HepG2 (cell line): ENCODE measurements around the gene SMIM44. TPM values are rescaled to one million over a fixed set of nuclear protein-coding genes. Genes with fewer than 3 reads are reported as not detected.

ENCODE experiments used
- ATAC-seq: fragments of 200-7000 bp; cut with Tn5 transposase; 3 replicates; pipeline ENCODE4 v1.9.1; 2020; ENCODE audit warnings: mild to moderate bottlenecking, moderate library complexity
- BruUV-seq: library from RNA; stranded (reverse); fragments of 400-500 nt; replicated peaks from 2 replicates; lab custom pipeline; 2021; lab: Mats Ljungman, UMichigan
- CTCF ChIA-PET: fragments of 300-600 bp; formaldehyde crosslinking; extraction: SDS; loops from one replicate; lab custom pipeline; 2021; ENCODE audit warnings: low total read pairs, inconsistent platforms, low intra/inter-chr PET ratio; lab: Yijun Ruan, JAX
- POLR2A ChIA-PET: fragments of 350-600 bp; sonication (Branson Sonifier 250); formaldehyde crosslinking; loops from one replicate; lab custom pipeline; 2020; ENCODE audit warnings: antibody characterized with exemption, inconsistent platforms; lab: Yijun Ruan, JAX
- DNase-seq: peaks from one replicate; pipeline ENCODE4 v3.0.0-alpha.2; 2015; ENCODE audit warnings: low spot score
- FAIRE-seq: peaks from 3 replicates; lab custom pipeline; 2011; peaks lifted over from hg19 to GRCh38; lab: Jason Lieb, UNC
- H2AFZ ChIP-seq: one replicate; pipeline ENCODE4 v1.6.1; 2011; ENCODE audit warnings: low read length, inconsistent platforms
- H3K27ac ChIP-seq: fragments of 300-600 bp; 3 replicates; pipeline ENCODE4 v1.8.0; 2011; ENCODE audit warnings: mixed run types, mild to moderate bottlenecking, mixed read lengths, low read length, inconsistent platforms; ENCODE audit not compliant: insufficient read depth; ENCODE audit errors: extremely low read length
- H3K27me3 ChIP-seq, 2 experiments: fragments of 200-600 bp in 1 of 2; 2 replicates in 1 of 2; 3 replicates in 1 of 2; pipeline versions ENCODE4 v1.6.0 to v1.8.0; 2011; ENCODE audit warnings: low read length in 2 of 2, mild to moderate bottlenecking in 2 of 2, moderate library complexity in 2 of 2, inconsistent platforms in 1 of 2; ENCODE audit not compliant: insufficient read depth in 2 of 2, control insufficient read depth in 1 of 2
- H3K36me3 ChIP-seq, 2 experiments: fragments of 200-600 bp in 1 of 2; replicated peaks in 1 of 2; 2 replicates in 1 of 2; 3 replicates in 1 of 2; pipeline versions ENCODE4 v1.5.1 to v1.8.0; 2011; ENCODE audit warnings: low read length in 2 of 2, inconsistent platforms in 1 of 2; ENCODE audit not compliant: insufficient read depth in 2 of 2, control insufficient read depth in 1 of 2
- H3K4me1 ChIP-seq: 2 replicates; pipeline ENCODE4 v1.5.1; 2012; ENCODE audit warnings: low read length, inconsistent platforms; ENCODE audit not compliant: insufficient read depth
- H3K4me2 ChIP-seq: 2 replicates; pipeline ENCODE4 v1.6.0; 2011; ENCODE audit warnings: low read depth, low read length, inconsistent platforms
- H3K4me3 ChIP-seq, 3 experiments: fragments of 200-600 bp in 1 of 3; sonication (generic), shearing (Covaris generic) in 1 of 3; replicated peaks in 1 of 3; 2 replicates each; pipeline ENCODE4 v1.5.1; 2011 to 2016; ENCODE audit warnings: low read length in 3 of 3, inconsistent platforms in 2 of 3, low read depth in 2 of 3, mild to moderate bottlenecking in 2 of 3, control low read depth in 1 of 3, mixed read lengths in 1 of 3; ENCODE audit not compliant: insufficient read depth in 1 of 3
- H3K79me2 ChIP-seq: one replicate; pipeline ENCODE4 v1.6.1; 2011; ENCODE audit warnings: low read length, inconsistent platforms; ENCODE audit not compliant: insufficient read depth
- H3K9ac ChIP-seq: 2 replicates; pipeline ENCODE4 v1.6.0; 2011; ENCODE audit warnings: mild to moderate bottlenecking, low read depth, low read length, inconsistent platforms; ENCODE audit not compliant: insufficient read depth
- H3K9me3 ChIP-seq: 2 replicates; pipeline ENCODE4 v1.5.1; 2012; ENCODE audit warnings: mild to moderate bottlenecking, low read length
- H4K20me1 ChIP-seq: 2 replicates; pipeline ENCODE4 v1.6.0; 2011; ENCODE audit warnings: inconsistent platforms, mild to moderate bottlenecking, low read length, moderate library complexity; ENCODE audit not compliant: insufficient read depth
- HDAC2 ChIP-seq: sonication (generic); formaldehyde crosslinking; IDR thresholded peaks from 2 replicates; pipeline ENCODE4 v1.4.0; 2020; ENCODE audit warnings: missing genetic modification reagents
- NFRKB ChIP-seq: fragments of 450-650 bp; IDR thresholded peaks from 2 replicates; pipeline ENCODE4 v1.6.1; 2017
- PHF8 ChIP-seq: sonication (generic); formaldehyde crosslinking; IDR thresholded peaks from 2 replicates; pipeline ENCODE4 v1.5.0; 2020; ENCODE audit warnings: missing genetic modification reagents
- RBAK ChIP-seq: sonication (generic); formaldehyde crosslinking; IDR thresholded peaks from 2 replicates; pipeline ENCODE4 v1.5.1; 2020; ENCODE audit warnings: mild to moderate bottlenecking, missing genetic modification reagents
- TEAD3 ChIP-seq: optimal IDR thresholded peaks from 2 replicates; pipeline ENCODE3; 2016; ENCODE audit warnings: borderline replicate concordance
- ZFX ChIP-seq: sonication (generic); formaldehyde crosslinking; IDR thresholded peaks from 2 replicates; pipeline ENCODE4 v1.4.0; 2020; ENCODE audit warnings: mild to moderate bottlenecking, low read depth, missing genetic modification reagents, moderate library complexity
- ZFY ChIP-seq: sonication (generic); formaldehyde crosslinking; IDR thresholded peaks from 2 replicates; pipeline ENCODE4 v1.4.0; 2020; ENCODE audit warnings: missing genetic modification reagents
- ZNF33B ChIP-seq: sonication (generic); formaldehyde crosslinking; IDR thresholded peaks from 2 replicates; pipeline ENCODE4 v1.5.1; 2020; ENCODE audit warnings: mild to moderate bottlenecking, missing genetic modification reagents
- WGBS: methylation state at CpG from one replicate; pipeline ENCODE4 v1.1.6; 2017; ENCODE audit warnings: low lambda C conversion rate; 5-methylcytosine and 5-hydroxymethylcytosine counted together
- in situ Hi-C: cut with HindIII; loops from 2 replicates; pipeline ENCODE4 v1.10.0; 2017; ENCODE audit warnings: low pct_unique_long_range_greater_than_20kb; ENCODE audit not compliant: extremely low pct_ligation_motif_present
- intact Hi-C: fragments of 100-400 bp; cut with micrococcal nuclease; formaldehyde crosslinking; loops from one replicate; pipeline ENCODE4 v1.10.0; 2022; ENCODE audit not compliant: unreplicated experiment
- polyA plus RNA-seq, 8 experiments: library from polyadenylated mRNA; depleted of rRNA in 3 of 8; stranded (reverse) in 7 of 8; unstranded in 1 of 8; fragments of >200 nt; fragmentation: Illumina TruSeq in 4 of 8; extraction: Trizol in 4 of 8; gene quantifications; 2 replicates each; pipeline versions ENCODE4 v1.2.1 to v1.2.3, GENCODE V29; 2011 to 2016; ENCODE audit warnings: low read depth in 4 of 8, missing spikeins in 1 of 8, mixed read lengths in 1 of 8; ENCODE audit not compliant: insufficient read depth in 1 of 8
- total RNA-seq, 5 experiments: library from RNA; depleted of rRNA; stranded (reverse); fragments of >200 nt; fragmentation: Illumina TruSeq; extraction: Trizol; gene quantifications; 2 replicates each; pipeline ENCODE4 v1.2.3, GENCODE V29; 2016; ENCODE audit warnings: low read depth in 1 of 5
- TF ChIP-seq, protein P1 (sequence below), 2 experiments: sonication (generic) in 1 of 2; formaldehyde crosslinking in 1 of 2; IDR thresholded peaks; 2 replicates each; pipeline versions ENCODE4 v1.4.0 to v1.6.1; 2016 to 2020; ENCODE audit warnings: borderline replicate concordance in 1 of 2, low read depth in 1 of 2, mild to moderate bottlenecking in 1 of 2, missing genetic modification reagents in 1 of 2
- TF ChIP-seq, protein P2 (sequence below): sonication (generic); formaldehyde crosslinking; IDR thresholded peaks from 2 replicates; pipeline ENCODE4 v1.5.0; 2020; ENCODE audit warnings: mild to moderate bottlenecking, missing genetic modification reagents, borderline replicate concordance
- TF ChIP-seq, protein P3 (sequence below): sonication (generic); formaldehyde crosslinking; IDR thresholded peaks from 2 replicates; pipeline ENCODE4 v1.5.1; 2020; ENCODE audit warnings: mild to moderate bottlenecking, missing genetic modification reagents

SMIM44 gene
- total and polyA plus RNA-seq, 2 of the 13 experiments (the other 11 are each of a cell fraction or from before 2014, with no cell fraction given) = not detected

DNA sequence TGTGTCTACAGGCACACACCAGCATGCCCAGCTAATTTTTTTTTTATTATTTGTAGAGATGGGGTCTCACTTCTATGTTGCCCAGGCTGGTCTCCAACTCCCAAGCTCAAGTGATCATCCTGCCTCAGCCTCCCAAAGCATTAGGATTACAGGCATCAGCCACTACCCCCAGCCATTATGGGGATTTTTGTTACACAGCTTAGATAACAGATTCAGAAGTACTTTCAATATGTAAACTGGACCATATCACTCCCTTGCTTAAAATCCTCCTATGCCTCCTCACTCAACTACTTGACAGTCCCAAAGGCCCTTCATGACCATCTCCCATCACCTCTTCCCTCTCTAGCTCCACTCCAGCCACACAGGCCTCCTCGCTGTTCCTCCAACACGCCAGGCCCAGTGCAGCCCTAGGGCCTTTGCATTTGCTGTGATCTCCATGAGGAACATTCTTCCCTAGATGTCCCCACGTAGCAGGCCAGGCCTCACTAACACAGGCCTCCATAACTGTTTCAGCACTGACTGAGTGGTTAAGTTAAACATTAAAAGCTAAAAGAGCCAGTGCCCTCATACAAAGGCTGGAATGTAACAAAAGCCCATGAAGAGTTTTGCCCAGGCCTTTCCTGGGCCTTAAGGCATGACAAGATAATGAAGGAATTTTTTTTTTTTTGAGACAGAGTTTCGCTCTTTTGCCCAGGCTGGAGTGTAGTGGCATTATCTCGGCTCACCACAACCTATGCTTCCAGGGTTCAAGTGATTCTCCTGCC, 14.7 kb upstream of the SMIM44 start:
- intact Hi-C loops = no loop called here
- ATAC-seq = no peak
- 74% methylated on average over 5 of the region's 5 CpGs for WGBS

More for the DNA sequence above, 14.7 kb upstream of the SMIM44 start:
- Histone ChIP-seq H3K36me3 (peaks cover 7 to 39% of the 10 kb centered on the region in 2 experiments; a peak in 4 of 5 replicates), H3K9ac (no peak overlapping the region), H3K27ac (peak overlapping the region; percentile 23), H3K4me2 (peak overlapping the region; percentile 70), H3K9me3 (no peaks in the 10 kb centered on the region), H3K27me3 (no peaks in the 10 kb centered on the region; a peak in 2 of 5 replicates), H3K4me3 (peak overlapping the region in 1 of 3 experiments; percentile 33; a peak in 1 of 6 replicates), H3K79me2 (peaks cover 27% of the 10 kb centered on the region), H3K4me1 (peaks cover 43% of the 10 kb centered on the region), H2AFZ (no peak overlapping the region), H4K20me1 (no peaks in the 10 kb centered on the region)
- BruUV-seq = no TSS peak
- peak; percentile 37 for DNase-seq
- TF ChIP-seq ZNF33B (CRISPR knock-in tag) (no peak), NFRKB (no peak), PHF8 (CRISPR knock-in tag) (peak; percentile 26; the same call in 1 of the 2 replicates), ZFY (CRISPR knock-in tag) (peak; percentile 44; the same call in 1 of the 2 replicates), ZFX (CRISPR knock-in tag) (peak; percentile 67), RBAK (CRISPR knock-in tag) (peak; percentile 89), HDAC2 (no peak), TEAD3 (peak; percentile 62)
- TF ChIP-seq, protein P1, sequence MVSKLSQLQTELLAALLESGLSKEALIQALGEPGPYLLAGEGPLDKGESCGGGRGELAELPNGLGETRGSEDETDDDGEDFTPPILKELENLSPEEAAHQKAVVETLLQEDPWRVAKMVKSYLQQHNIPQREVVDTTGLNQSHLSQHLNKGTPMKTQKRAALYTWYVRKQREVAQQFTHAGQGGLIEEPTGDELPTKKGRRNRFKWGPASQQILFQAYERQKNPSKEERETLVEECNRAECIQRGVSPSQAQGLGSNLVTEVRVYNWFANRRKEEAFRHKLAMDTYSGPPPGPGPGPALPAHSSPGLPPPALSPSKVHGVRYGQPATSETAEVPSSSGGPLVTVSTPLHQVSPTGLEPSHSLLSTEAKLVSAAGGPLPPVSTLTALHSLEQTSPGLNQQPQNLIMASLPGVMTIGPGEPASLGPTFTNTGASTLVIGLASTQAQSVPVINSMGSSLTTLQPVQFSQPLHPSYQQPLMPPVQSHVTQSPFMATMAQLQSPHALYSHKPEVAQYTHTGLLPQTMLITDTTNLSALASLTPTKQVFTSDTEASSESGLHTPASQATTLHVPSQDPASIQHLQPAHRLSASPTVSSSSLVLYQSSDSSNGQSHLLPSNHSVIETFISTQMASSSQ (IDR thresholded peaks at IDR 0.05; ENCODE audit: low read depth) = no peak
- TF ChIP-seq, protein P1 (CRISPR knock-in tag; IDR thresholded peaks at IDR 0.05; ENCODE audit: borderline replicate concordance) = peak; percentile 40; the same call in 1 of the 2 replicates
- TF ChIP-seq, protein P2, sequence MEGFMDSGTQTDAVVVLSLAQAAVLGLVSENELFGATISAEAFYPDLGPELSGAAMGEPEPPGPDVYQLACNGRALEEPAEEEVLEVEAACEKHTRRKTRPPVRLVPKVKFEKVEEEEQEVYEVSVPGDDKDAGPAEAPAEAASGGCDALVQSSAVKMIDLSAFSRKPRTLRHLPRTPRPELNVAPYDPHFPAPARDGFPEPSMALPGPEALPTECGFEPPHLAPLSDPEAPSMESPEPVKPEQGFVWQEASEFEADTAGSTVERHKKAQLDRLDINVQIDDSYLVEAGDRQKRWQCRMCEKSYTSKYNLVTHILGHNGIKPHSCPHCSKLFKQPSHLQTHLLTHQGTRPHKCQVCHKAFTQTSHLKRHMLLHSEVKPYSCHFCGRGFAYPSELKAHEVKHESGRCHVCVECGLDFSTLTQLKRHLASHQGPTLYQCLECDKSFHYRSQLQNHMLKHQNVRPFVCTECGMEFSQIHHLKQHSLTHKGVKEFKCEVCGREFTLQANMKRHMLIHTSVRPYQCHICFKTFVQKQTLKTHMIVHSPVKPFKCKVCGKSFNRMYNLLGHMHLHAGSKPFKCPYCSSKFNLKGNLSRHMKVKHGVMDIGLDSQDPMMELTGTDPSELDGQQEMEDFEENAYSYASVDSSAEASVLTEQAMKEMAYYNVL (CRISPR knock-in tag) = no peak
- TF ChIP-seq, protein P3, sequence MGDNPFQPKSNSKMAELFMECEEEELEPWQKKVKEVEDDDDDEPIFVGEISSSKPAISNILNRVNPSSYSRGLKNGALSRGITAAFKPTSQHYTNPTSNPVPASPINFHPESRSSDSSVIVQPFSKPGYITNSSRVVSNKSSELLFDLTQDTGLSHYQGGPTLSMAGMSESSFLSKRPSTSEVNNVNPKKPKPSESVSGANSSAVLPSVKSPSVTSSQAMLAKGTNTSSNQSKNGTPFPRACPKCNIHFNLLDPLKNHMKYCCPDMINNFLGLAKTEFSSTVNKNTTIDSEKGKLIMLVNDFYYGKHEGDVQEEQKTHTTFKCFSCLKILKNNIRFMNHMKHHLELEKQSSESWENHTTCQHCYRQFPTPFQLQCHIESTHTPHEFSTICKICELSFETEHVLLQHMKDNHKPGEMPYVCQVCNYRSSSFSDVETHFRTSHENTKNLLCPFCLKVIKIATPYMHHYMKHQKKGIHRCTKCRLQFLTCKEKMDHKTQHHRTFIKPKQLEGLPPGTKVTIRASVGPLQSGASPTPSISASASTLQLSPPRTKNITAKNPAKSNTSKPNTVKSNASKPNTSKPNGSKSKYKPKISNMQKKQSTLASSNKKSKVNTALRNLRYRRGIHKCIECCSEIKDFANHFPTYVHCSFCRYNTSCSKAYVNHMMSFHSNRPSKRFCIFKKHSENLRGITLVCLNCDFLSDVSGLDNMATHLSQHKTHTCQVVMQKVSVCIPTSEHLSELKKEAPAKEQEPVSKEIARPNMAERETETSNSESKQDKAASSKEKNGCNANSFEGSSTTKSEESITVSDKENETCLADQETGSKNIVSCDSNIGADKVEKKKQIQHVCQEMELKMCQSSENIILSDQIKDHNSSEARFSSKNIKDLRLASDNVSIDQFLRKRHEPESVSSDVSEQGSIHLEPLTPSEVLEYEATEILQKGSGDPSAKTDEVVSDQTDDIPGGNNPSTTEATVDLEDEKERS = 0 out of 2 replicates have a peak, but pooled peaks have one; percentile 23
- CTCF ChIA-PET = no interaction called here
- peak; percentile 23 for FAIRE-seq
- in situ Hi-C loops = no loop called here
- POLR2A ChIA-PET = no interaction called here
